Activated gamma-delta T cell (primary cell): Measurements from ENCODE around the gene GOLGA8A.
"Not testable (repeated sequence)": the region's sequence is repeated elsewhere in the genome, so short reads cannot be mapped to it uniquely, and the experiment has no call there.

ENCODE experiments used
- DNase-seq: peaks from one replicate; lab custom pipeline; 2025; lab: John Stamatoyannopoulos, UW
- total RNA-seq, 2 donors: gene quantifications; one replicate each; lab custom pipeline; 2026; lab: John Stamatoyannopoulos, UW

The GOLGA8A gene, protein sequence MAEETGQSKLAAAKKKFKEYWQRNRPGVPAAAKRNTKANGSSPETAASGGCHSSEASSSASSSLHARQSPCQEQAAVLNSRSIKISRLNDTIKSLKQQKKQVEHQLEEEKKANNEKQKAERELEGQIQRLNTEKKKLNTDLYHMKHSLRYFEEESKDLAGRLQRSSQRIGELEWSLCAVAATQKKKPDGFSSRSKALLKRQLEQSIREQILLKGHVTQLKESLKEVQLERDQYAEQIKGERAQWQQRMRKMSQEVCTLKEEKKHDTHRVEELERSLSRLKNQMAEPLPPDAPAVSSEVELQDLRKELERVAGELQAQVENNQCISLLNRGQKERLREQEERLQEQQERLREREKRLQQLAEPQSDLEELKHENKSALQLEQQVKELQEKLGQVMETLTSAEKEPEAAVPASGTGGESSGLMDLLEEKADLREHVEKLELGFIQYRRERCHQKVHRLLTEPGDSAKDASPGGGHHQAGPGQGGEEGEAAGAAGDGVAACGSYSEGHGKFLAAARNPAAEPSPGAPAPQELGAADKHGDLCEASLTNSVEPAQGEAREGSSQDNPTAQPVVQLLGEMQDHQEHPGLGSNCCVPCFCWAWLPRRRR
- 227 to 330 reads per million in 2 donors for total RNA-seq

DNA sequence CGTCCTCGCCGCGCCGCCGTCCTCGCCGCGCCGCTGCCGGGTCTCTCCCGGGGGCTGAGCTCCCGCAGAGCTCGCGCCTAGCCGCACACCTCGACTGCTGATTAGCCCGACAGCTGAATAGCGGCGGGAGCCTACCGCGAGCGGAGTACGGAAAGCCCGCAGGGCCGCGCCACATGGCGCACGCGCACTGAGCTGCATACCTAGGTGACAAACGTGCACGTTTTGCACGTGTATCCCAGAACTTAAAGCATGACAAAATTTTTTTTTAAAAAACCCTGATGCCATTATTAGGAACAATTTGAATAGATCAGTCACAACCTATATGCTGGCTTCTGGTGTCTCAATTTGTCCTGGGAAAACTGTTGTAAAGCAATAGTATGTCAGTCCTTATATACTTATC lies at the start of gene GOLGA8A:
TSS of gene GOLGA8A (minus strand) at position 122 of the 400 bp plus-strand sequence. CDS start 48,117 bp downstream, outside the sequence.
- peak; percentile 65 for DNase-seq

DNA sequence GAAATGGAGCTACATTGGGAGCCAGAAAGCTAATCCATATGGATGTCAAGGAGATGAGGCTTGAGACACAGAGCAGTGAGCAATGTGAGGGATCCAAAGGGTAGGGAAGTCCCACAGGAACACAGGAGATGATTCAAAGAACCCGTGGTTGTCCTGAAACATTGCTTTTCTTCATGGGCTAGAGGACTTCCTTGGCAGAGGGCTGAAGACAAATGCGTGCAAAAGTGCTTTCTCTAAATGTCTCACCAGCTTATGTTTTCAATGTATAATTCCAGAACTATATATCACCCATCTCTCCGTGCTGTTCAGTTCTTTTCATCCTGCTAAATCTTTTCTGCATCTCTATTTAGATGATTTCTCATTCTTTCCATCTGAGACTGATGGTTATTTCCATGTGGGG lies 46.0 kb upstream of the GOLGA8A start:
- DNase-seq: no peak

DNA sequence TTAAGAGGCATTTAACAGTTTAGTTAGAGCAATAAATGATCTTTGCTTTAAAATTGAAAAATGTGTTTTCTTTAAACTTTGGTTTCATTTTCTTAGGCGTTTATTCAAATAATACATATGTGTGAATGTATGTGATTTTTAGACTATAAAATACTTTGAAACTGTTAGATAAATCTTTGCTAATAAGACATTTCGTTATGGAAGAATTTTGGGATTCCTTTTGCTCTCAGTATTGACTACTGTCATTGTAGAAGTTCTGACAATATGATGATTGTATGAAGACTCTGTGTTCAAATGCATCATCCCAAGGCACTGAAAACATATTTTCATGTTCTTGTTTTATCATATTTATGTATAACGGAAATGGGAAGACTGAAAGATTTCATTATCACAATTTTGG lies 43.8 kb upstream of the GOLGA8A start:
- no peak for DNase-seq

DNA sequence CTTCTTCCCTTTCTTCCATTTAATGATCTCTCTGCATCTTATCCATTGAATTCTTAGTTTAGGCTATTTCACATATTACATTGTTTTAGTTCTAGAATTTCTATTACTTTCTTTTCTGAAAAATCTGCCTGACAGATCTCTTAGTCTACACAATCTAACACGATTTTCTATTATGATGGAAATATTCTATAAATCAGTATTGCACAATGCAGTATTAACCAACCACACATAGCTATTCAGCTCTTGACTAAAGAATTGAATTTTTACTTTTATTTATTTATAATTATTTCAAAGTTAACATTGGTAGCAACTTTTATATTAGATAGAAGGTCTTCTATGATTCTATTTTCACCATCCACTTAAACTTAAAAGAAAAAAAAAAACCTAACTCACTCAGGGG lies 36.2 kb upstream of the GOLGA8A start:
- DNase-seq: no peak

DNA sequence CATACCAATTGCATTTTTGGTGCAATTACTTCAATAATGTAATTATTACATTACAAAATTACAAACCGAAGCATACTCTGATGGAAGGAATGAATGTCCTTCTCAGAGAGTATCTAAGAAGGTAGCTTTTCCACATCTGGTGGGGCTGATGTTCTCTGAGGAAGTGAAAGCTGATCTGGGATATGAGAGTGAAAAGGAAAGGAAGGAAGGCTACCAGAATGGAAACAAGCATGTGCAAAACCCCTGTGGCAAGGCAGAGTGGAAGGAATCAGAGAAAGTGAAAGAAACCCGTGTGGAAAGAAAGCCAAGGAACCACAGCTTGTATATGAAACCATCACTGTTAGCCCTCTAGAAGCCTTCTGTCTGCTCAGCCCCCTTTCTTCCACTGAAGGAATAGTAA lies 35.3 kb upstream of the GOLGA8A start:
- DNase-seq: no peak

DNA sequence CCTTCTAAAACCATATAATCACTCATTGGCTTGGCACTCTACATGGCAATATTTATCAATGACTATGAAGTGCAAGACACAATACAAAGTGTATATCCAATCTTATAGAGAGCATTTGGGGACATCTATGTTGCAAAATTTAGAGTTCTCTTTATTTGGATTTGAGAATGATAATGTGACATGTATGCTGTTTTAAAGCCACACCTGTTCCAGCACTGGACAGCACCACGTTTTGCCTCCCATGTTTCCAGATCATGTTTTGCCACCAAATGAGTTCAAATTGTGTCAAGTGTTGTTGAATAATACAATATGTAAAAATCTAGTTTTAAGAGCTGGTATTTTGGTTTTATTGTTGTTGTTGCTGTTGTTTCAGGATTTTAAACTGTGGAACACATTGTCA lies 33.3 kb upstream of the GOLGA8A start:
- DNase-seq: no peak

DNA sequence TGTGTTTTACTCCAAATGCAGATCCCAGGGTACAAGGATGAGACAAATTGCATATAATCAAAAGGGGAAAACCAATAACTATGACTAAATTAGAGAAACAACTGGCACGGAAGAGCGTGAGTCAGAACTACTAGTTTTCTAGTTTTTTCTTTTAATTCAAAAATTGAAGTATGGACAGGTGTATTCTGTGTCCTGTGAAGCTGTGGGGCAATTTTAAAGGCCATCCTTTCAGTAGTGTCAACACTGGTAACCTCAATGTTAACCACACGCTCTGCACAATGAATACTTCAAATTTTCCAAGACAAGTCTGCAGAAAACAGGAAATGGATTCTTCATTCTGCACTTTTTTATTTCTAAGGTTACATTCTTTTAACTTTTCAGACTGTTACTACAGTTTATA lies 32.5 kb upstream of the GOLGA8A start:
- DNase-seq: no peak

DNA sequence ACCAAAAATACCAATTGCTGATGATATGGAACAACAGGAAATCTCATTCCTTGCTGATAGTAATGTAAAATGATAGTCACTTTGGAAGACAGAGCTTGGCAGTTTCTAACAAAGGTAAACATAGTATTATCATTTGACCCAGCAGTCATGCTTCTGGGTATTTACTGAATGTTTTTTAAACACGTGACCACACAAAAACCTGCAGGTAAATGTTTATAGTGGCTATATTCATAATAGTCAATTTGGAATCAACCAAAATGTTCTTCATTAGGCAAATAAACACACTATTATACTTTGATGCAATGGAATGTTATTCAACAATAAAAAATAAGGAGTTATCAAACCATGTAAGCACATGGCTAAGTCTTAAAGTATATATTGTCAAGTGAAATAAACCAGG lies 24.1 kb upstream of the GOLGA8A start:
- no peak for DNase-seq

DNA sequence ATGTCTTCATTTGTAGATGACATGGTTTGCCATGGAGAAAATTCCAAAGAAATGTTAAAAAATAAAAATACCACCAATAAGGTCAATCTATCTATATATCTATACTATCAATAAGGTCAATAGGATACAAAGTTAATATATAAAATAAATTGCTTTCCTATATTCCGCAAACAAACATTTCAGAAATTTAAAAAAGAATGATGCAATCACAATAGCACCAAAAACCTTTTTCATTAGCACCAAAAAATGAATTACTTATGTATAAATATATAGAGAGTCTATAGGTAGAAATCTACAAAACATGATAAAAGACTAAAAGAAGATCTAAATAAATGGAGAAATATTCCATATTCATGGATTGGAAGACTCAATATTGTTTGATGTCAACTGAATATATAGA lies 22.8 kb upstream of the GOLGA8A start:
- DNase-seq: no peak

DNA sequence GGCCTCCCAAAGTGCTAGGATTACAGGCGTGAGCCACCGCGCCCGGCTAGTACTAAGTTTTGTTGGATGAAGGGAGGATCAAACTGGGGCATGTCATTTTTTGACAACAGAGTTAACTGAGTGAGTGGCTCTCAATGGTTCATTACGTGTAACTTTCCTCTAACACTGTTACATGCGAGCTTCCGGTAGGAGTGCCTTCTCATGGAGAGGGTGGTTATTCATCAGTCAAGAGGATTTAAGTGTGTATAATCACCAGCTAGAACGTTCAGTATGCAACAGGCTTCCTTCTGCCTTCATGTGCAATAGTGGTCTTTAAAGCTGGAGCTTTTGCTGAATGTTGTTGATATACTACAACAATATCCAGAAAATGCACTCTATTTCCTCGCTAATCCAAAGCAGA lies 19.1 kb upstream of the GOLGA8A start:
- no peak for DNase-seq

DNA sequence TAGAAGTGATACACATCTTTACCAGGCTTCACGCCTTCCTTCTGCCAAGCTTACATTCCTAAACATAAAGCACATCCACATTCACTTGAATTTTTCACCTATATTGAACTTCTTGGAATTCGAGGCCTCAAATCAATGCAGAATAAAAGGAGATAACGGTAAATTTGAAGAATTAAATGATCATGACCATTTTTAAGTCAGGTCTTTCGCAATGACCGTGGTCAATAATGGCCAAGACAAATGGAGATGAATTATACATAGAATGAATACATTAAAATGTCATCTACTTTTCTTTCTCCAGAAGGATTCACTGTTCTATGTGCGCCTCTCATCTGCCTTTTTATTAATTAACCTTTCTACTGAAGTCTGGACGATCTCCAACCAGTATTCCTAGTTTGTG lies 5.3 kb upstream of the GOLGA8A start:
- no peak for DNase-seq

DNA sequence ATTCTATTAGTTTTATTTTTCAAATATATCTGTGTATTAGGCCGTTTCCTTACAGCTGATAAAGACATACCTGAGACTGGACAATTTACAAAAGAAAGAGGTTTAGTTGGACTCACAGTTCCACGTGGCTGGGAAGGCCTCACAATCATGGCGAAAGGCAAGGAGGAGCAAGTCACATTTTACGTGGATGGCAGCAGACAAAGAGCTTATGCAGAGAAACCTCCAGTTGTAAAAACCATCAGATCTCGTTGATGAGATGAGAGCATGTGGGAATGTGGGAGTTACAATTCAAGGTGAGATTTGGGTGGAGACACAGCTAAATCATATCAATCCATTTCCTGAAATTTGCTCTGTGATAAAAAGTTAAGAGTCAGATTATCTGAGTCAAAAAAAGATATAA lies 2.3 kb upstream of the GOLGA8A start:
- DNase-seq: no peak

DNA sequence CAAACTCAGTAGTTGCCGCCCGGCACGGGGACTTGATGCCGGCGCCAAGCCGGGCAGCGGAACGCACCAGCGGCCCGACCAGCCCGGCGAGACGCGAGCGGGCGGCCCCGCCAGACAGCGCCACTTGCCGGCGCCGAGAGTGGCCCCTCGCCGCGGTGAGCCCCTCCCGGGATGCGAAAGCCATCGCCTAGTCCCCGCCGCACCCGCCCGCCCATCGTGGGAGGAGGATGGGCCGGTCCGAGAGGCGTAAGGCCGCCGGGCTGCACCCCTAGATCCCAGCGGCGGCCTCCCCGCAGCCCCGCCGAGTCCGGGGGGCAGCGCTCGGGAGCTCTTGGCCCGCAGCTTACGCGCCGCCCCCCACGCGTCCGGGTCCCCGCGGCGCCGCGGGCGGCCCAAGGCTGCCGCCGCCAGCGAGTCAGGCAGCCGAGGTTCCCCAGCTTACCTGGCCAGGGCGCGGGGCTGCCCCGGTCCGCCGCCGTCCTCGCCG lies 609 bp downstream of the GOLGA8A start:
- peak; percentile 41 for DNase-seq

DNA sequence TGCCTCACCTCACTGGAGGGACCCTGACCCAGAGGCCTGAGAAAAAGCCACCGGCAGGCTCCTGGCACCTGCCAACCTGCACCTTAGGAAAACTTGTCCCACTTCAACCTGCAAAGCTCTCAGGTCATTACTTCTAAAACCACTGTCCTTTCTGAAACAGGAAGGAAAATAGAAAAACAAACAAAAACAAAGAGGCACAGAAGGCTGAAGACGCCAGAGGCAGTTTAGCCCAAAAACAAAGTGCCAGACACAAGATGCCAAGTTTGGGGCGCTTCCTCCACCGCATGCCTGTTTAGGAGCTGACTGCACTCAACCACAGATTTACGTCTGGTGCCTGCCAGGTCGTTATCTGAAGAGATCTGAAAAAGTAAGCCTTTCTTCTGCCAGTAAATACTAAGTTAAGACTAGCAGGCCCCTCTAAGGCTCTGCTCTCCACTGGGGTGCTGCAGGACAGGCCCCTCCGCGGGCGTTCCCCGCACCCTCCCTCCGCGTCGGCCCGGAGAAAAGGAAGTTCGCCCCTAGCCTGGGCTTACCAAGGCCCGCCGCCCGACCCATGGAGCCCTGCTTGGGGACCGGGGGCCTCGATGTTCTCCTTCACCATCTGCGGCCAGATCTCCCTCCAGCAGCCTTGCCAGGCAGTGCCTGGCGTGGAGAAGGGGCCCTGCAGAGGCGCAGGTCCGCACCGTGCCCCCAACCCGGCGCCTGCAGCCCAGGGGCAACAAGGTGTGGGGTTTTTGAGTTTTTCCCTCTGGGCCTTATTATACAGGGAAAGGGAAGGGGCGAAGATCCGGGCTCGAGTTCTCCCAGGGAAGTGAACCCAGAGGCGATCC lies 1.3 kb downstream of the GOLGA8A start:
- DNase-seq: no peak

DNA sequence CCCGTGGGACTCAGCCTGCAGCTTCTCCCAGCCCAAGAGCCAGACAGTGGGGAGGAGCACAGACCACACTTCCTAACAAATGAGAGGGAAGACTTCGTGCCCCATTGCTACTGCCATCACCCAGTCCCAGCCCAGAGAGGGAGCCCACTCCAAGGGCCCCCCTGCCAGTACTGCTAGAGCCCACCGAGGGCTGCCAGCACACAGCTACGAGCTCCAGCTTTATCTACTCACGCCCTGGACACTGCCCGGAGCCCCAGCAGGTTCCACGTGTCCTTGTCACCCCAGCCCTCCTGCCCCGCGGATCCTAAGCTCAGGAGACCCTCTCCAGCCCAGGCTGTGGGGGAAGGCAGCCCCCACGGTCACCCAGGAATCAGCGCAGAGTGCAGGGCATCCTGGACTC lies 1.9 kb downstream of the GOLGA8A start:
- no peak for DNase-seq

DNA sequence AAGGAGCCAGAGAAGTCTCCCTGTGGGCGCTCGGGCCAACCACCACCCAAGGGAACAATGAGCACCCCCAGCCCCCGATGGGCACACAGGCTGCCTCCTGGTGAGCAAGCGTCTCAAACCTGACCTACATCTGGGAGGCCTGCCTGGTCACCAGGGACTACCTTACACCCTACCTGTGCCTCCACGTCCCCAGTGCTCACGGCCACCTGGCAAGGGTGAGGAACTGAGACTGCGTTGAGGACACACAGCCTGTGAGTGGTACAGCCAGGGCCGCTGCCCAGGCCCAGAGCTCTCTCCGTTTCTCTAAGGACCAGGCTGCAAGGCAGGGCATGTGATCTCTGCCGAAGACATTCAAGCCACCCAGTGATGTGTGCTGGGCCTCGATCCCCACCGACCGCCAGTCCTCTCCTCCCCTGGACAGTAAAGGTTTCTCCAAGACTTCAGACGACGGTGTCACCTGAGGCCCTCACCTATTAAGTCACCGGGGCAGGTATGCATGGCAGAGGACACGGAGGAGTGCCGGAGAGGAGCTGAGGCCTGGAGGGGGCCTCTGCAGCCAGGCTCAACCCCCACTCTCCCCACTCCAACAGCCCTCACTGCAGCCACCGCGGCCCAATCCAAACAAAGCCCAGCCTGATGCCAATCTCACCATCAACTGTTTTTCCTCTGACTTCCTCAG lies 2.8 kb downstream of the GOLGA8A start:
- DNase-seq: no peak

DNA sequence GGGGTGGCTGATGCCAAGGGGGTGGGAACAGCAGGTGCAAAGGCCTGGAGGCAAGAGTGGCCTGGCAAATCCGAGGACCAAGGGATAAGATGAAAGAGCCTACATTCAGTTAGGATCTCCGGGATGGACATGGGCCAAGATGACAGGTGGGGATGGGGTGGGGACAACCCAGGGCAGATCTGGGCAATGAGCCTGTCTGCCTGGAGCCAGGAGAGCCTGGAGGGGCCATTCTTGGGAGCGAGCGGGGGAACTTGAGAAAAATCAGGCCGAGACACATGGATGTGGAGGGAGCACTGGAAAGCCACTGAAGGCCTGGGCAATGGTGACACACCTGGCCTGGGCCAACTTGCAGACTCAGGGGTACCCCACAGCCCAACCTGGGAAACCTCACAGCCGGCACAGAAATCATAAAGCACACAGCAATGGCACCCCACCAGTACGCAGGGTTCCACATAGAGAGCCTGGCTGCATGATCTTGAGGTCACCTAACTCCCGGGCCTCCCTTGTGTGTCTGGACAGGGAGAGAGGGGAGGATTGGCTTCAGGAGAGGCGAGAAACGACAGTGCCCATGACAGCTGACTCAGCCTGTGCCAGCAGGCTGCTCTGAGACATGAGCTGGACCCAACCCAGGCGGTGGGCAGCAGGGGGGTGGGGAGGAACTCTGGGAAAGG lies 3.5 kb downstream of the GOLGA8A start:
- not testable (repeated sequence) for DNase-seq

DNA sequence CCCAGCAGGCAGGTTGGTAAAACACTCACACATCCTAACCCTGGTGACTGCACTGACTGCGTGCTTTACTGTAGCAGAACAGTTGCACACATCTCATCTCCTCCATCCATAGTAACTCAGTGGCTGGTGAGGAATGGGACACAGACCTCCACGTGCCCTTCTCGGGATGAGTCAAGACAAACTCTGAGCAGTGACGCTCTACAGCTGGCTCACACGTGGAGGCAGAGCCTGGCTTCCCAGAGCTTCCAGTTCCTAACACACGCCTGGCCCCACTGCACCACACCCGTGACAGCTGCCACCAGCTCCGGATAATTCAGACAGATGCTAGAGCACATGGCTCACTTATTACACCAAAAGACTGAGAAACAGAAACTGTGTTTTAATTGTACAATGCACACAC lies 7.0 kb downstream of the GOLGA8A start:
- not testable (repeated sequence) for DNase-seq

DNA sequence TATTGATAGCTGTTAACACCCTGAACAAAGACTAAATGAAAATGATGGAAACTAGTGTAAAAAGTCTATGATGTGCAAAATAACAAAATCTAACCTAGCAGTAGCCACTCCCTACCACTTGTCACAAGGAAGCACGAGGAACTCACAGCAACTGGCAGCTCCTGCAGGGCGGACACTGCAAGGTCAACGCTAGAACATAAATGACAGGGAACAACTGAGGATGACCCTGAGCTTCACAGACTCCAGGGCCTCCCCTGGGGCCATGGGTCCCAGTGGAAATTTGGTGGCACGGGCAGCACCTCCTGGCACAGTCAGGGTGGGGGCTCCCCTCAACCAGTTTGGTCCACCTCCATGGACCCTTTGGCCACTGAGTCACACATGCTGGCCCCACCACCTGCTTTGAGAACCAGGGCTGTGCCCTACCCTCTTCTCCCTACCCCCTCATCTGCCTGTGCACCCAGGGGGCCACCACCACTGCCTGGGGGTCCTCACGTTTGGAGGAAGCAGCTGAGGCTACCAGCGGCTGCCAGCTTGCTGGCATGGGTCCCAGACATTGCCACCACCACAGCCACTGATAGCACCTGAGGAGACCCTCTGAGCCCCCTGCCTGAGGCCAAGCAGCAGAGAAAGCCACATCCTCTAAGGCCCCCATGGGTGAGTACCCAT lies 14.1 kb downstream of the GOLGA8A start:
- not testable (repeated sequence) for DNase-seq

DNA sequence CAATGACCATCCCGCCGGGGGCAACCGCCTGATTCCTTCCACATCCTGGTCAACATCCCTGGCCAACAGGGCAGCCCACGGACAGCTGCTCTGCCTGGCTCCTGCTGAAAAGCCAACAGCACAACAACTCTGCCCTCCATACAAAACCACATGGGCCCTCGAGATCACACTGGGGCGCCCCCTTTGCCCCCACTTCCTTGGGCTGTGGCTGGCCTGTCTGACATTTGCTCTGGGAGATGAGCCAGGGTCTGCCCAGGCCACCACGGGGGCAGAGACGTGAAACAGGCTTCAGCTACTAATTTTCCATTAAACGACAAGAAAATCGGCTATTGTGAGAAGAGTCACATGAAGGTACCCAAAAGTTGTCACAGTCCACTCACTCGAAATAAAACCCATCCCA lies 16.7 kb downstream of the GOLGA8A start:
- not testable (repeated sequence) for DNase-seq

DNA sequence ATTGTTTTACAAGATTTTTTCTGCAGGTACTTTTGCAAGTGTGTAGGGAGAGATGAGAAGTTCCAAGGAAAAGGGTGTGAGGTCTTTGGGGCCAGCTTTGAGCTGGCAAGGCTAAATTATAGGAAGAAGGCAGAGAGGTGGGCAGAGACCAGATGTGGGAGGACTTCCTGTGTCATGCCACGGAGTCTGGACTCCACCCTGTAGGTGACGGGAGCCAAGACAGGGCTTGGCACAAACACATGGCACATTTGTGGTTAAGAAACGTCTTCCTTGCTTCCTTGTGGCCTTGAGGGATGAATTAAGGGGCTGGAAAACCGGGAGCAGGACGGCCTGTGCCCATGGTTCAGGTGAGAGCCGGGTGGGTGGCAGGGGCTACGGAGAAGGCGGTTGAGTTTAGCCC lies 19.2 kb downstream of the GOLGA8A start:
- DNase-seq: not testable (repeated sequence)
